ENCODE measurements around the gene ANKRD2. TPM values are rescaled to one million over a fixed set of nuclear protein-coding genes. Genes with fewer than 3 reads are reported as not detected.
A peak's percentile ranks its signal among the peaks of the same experiment; 100 is the strongest.

Gene ANKRD2
- total RNA-seq, 2 donors from 2014 or later = 1.9 TPM; not detected in 1

DNA sequence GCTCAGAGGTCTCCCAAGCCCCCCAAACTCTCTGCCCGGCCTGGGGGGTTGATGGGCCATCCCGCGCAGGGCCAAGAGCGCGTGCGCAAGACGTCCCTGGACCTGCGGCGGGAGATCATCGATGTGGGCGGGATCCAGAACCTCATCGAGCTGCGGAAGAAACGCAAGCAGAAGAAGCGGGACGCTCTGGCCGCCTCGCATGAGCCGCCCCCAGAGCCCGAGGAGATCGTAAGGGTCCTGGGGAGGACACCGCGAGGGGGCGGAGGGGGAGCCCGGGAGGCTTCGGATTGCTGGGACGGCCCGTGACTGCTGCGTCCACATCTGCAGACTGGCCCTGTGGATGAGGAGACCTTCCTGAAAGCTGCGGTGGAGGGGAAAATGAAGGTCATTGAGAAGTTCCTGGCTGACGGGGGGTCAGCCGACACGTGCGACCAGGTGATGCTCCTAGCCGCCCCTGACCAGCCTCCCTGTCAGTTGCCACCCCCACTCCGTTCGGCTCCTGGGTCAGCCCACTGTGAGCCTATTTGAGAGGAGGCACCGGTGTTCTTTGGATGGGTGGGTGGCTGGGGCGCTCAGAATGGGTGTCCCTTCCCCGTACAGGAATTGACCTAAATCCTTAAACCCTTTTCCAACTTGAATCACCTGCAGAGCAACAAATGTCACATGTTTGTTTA lies 5.7 kb downstream of the ANKRD2 start:
- DNase-seq (ENCODE audit: low spot score) (no peak), ATAC-seq (ENCODE audit: insufficient number of reproducible peaks, low FRiP score, low read depth) (no peak)
- H3K27ac ChIP-seq = no peak overlapping the region
- H3K4me1 ChIP-seq (ENCODE audit: control insufficient read depth in 1 of 2, low read depth in 2 of 2) = peaks cover 9 to 14% of the 10 kb centered on the region in 2 donors
- no peaks in the 10 kb centered on the region for H3K36me3 ChIP-seq
- H3K27me3 ChIP-seq (replicated peaks; ENCODE audit: insufficient read depth) = no peaks in the 10 kb centered on the region
- H3K4me3 ChIP-seq = peak overlapping the region; percentile 47
- H3K9me3 ChIP-seq = no peaks in the 10 kb centered on the region
- TF ChIP-seq, protein P1, sequence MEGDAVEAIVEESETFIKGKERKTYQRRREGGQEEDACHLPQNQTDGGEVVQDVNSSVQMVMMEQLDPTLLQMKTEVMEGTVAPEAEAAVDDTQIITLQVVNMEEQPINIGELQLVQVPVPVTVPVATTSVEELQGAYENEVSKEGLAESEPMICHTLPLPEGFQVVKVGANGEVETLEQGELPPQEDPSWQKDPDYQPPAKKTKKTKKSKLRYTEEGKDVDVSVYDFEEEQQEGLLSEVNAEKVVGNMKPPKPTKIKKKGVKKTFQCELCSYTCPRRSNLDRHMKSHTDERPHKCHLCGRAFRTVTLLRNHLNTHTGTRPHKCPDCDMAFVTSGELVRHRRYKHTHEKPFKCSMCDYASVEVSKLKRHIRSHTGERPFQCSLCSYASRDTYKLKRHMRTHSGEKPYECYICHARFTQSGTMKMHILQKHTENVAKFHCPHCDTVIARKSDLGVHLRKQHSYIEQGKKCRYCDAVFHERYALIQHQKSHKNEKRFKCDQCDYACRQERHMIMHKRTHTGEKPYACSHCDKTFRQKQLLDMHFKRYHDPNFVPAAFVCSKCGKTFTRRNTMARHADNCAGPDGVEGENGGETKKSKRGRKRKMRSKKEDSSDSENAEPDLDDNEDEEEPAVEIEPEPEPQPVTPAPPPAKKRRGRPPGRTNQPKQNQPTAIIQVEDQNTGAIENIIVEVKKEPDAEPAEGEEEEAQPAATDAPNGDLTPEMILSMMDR (IDR thresholded peaks at IDR 0.05) = no peak

GRCh38 chr10:97580421-97581367 lies 8.1 kb downstream of the ANKRD2 start:
- H3K36me3 ChIP-seq = no peaks in the 10 kb centered on the region
- no peak overlapping the region for H3K27ac ChIP-seq
- no peak for DNase-seq (ENCODE audit: low spot score)
- H3K4me3 ChIP-seq = no peak overlapping the region
- no peaks in the 10 kb centered on the region for H3K9me3 ChIP-seq
- no peaks in the 10 kb centered on the region for H3K27me3 ChIP-seq (replicated peaks; ENCODE audit: insufficient read depth)
- peaks cover 3 to 23% of the 10 kb centered on the region in 2 donors for H3K4me1 ChIP-seq (ENCODE audit: control insufficient read depth in 1 of 2, low read depth in 2 of 2)
- TF ChIP-seq, protein P1 (IDR thresholded peaks at IDR 0.05) = no peak
- no peak for ATAC-seq (ENCODE audit: insufficient number of reproducible peaks, low FRiP score, low read depth)

- H3K4me3 ChIP-seq = no peak overlapping the region
- no peaks in the 10 kb centered on the region for H3K27me3 ChIP-seq (replicated peaks; ENCODE audit: insufficient read depth)
- ATAC-seq (ENCODE audit: insufficient number of reproducible peaks, low FRiP score, low read depth) (no peak), DNase-seq (ENCODE audit: low spot score) (no peak)
- H3K27ac ChIP-seq = no peak overlapping the region
- peaks cover 3 to 27% of the 10 kb centered on the region in 2 donors for H3K4me1 ChIP-seq (ENCODE audit: control insufficient read depth in 1 of 2, low read depth in 2 of 2)
- H3K36me3 ChIP-seq = no peaks in the 10 kb centered on the region
- TF ChIP-seq, protein P1 (IDR thresholded peaks at IDR 0.05) = no peak
- H3K9me3 ChIP-seq = no peaks in the 10 kb centered on the region
Measured at GRCh38 chr10:97582169-97582568, 9.6 kb downstream of the ANKRD2 start.

GRCh38 chr10:97583476-97583875 lies 10.9 kb downstream of the ANKRD2 start:
- H3K9me3 ChIP-seq = no peaks in the 10 kb centered on the region
- no peaks in the 10 kb centered on the region for H3K27me3 ChIP-seq (replicated peaks; ENCODE audit: insufficient read depth)
- DNase-seq (ENCODE audit: low spot score) (no peak), ATAC-seq (ENCODE audit: insufficient number of reproducible peaks, low FRiP score, low read depth) (no peak)
- peaks cover 3 to 27% of the 10 kb centered on the region in 2 donors for H3K4me1 ChIP-seq (ENCODE audit: control insufficient read depth in 1 of 2, low read depth in 2 of 2)
- H3K36me3 ChIP-seq = no peaks in the 10 kb centered on the region
- no peak overlapping the region for H3K4me3 ChIP-seq
- peak overlapping the region; percentile 27 to 59 for H3K27ac ChIP-seq
- TF ChIP-seq, protein P1 (IDR thresholded peaks at IDR 0.05) = no peak
